ENCODE measurements around the gene SPTBN1.
A peak's percentile ranks its signal among the peaks of the same experiment; 100 is the strongest.

Gene SPTBN1

DNA sequence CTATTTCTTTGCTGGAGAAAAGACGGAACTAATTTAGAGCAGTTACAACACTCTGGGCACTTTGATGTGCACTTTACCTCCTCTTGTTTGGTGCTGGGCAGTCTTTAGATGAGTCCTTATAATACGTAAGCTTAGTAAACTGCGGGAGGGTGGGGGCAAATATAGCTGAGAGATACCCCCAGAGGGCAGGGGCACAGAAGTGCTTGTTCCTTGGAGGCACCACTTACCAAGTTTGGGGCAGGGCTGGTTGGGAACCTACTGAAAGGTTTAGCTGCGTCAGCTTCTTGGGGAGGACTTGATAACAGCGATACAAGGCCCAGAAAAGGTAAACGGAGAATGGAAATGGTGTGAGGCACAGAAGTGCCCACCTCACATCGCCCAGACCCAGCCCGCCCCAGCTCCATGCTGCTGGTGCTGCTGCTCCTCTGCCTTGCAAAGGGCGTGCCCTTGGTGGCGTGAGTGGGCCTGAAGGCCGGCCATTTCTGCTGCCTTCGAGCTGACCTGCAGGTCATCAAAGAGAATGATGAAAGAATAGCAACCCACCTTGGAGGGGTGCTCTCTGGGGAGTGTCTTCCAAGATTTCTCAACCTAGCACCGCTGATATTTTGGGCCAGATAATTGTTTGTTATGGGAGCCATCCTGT lies 139.2 kb downstream of the SPTBN1 start:
- Histone ChIP-seq H3K27me3 (ENCODE audit: insufficient read depth, low read length, poor library complexity) (no peaks in the 10 kb centered on the region), H3K79me2 (ENCODE audit: insufficient read depth, low read length) (peaks cover 78% of the 10 kb centered on the region), H4K20me1 (ENCODE audit: insufficient read depth, low read length) (peaks cover 17% of the 10 kb centered on the region; the same call in 1 of the 2 replicates), H3K9ac (ENCODE audit: low read depth, low read length) (no peak overlapping the region), H3K4me2 (ENCODE audit: insufficient read depth, low read length) (no peak overlapping the region), H3K27ac (ENCODE audit: low read length) (no peak overlapping the region), H3K36me3 (ENCODE audit: insufficient read depth, low read length) (peaks cover 20% of the 10 kb centered on the region), H2AFZ (ENCODE audit: low read depth, low read length) (no peak overlapping the region), H3K9me3 (ENCODE audit: insufficient read depth, low read length, severe bottlenecking) (no peaks in the 10 kb centered on the region), H3K4me3 (ENCODE audit: low read depth in 1 of 2, low read length in 2 of 2) (no peak overlapping the region), H3K4me1 (ENCODE audit: insufficient read depth, low read length) (peaks cover 16% of the 10 kb centered on the region)
- TF ChIP-seq EZH2 (IDR thresholded peaks at IDR 0.05; ENCODE audit: borderline replicate concordance, low read depth, low read length, severe bottlenecking), result no peak
- TF ChIP-seq, protein P1, sequence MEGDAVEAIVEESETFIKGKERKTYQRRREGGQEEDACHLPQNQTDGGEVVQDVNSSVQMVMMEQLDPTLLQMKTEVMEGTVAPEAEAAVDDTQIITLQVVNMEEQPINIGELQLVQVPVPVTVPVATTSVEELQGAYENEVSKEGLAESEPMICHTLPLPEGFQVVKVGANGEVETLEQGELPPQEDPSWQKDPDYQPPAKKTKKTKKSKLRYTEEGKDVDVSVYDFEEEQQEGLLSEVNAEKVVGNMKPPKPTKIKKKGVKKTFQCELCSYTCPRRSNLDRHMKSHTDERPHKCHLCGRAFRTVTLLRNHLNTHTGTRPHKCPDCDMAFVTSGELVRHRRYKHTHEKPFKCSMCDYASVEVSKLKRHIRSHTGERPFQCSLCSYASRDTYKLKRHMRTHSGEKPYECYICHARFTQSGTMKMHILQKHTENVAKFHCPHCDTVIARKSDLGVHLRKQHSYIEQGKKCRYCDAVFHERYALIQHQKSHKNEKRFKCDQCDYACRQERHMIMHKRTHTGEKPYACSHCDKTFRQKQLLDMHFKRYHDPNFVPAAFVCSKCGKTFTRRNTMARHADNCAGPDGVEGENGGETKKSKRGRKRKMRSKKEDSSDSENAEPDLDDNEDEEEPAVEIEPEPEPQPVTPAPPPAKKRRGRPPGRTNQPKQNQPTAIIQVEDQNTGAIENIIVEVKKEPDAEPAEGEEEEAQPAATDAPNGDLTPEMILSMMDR (IDR thresholded peaks at IDR 0.05; ENCODE audit: borderline replicate concordance, extremely low read depth, low read length, poor library complexity, severe bottlenecking), result no peak
- no peak for DNase-seq
- ATAC-seq (ENCODE audit: insufficient read depth, low read depth), result no peak

DNA sequence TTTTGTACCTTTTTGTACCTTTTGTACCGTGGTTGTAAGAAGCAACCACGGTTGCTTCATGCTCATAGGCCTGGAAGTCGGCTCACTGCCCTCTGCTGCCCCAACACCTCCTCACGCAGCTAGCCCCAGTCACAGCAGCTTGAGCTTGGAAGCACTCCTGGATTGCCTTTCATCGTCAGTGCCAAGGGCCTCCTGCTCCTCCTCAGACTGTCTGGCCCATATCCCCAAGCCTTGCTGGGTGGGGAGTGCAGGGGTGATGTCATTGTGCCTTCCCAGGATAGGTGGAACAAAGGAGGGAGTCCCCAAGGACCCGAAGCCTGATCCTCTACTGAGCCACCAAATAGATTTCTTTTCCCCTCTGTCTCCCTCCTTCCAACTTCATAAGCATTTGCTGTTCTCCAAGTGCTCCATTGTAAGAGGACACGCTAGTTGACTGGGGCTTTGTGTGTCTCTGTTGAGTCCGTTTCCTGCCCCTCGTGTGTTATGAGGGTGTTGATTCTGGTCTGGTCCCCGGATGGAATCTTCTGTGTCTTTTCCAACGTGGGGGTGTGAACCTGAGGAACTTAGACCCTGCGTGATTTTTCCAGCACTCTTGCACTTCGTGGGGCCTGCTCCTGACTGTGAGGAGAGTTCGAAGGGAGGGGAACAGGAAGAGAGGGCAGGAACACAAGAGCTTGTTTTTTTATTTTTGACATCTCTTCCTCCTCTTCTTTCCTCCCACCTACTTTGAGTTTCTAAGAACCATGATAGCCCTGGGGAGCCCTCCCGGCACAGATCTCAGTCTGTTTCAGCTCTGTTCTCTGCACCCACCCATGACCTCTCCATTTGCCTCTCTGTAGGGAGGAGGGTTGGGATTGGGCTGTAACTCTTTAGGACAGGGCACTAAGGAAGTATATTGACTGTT lies 140.1 kb downstream of the SPTBN1 start:
- H4K20me1 ChIP-seq (ENCODE audit: insufficient read depth, low read length), result peaks cover 17% of the 10 kb centered on the region; the same call in 1 of the 2 replicates
- H3K79me2 ChIP-seq (ENCODE audit: insufficient read depth, low read length), result peaks cover 78% of the 10 kb centered on the region
- H3K27ac ChIP-seq (ENCODE audit: low read length), result peak overlapping the region; percentile 57
- H3K9ac ChIP-seq (ENCODE audit: low read depth, low read length), result no peak overlapping the region
- no peaks in the 10 kb centered on the region for H3K27me3 ChIP-seq (ENCODE audit: insufficient read depth, low read length, poor library complexity)
- DNase-seq (peak; percentile 17), ATAC-seq (ENCODE audit: insufficient read depth, low read depth) (peak; percentile 63)
- peaks cover 20% of the 10 kb centered on the region for H3K36me3 ChIP-seq (ENCODE audit: insufficient read depth, low read length)
- H3K4me3 ChIP-seq (ENCODE audit: low read depth in 1 of 2, low read length in 2 of 2), result no peak overlapping the region
- H3K9me3 ChIP-seq (ENCODE audit: insufficient read depth, low read length, severe bottlenecking), result no peaks in the 10 kb centered on the region
- TF ChIP-seq EZH2 (IDR thresholded peaks at IDR 0.05; ENCODE audit: borderline replicate concordance, low read depth, low read length, severe bottlenecking), result no peak
- TF ChIP-seq, protein P1 (IDR thresholded peaks at IDR 0.05; ENCODE audit: borderline replicate concordance, extremely low read depth, low read length, poor library complexity, severe bottlenecking), result no peak
- 0 out of 2 replicates have a peak overlapping the region, but pooled peaks have one; percentile 10 for H2AFZ ChIP-seq (ENCODE audit: low read depth, low read length)
- peaks cover 16% of the 10 kb centered on the region for H3K4me1 ChIP-seq (ENCODE audit: insufficient read depth, low read length)
- no peak overlapping the region for H3K4me2 ChIP-seq (ENCODE audit: insufficient read depth, low read length)

DNA sequence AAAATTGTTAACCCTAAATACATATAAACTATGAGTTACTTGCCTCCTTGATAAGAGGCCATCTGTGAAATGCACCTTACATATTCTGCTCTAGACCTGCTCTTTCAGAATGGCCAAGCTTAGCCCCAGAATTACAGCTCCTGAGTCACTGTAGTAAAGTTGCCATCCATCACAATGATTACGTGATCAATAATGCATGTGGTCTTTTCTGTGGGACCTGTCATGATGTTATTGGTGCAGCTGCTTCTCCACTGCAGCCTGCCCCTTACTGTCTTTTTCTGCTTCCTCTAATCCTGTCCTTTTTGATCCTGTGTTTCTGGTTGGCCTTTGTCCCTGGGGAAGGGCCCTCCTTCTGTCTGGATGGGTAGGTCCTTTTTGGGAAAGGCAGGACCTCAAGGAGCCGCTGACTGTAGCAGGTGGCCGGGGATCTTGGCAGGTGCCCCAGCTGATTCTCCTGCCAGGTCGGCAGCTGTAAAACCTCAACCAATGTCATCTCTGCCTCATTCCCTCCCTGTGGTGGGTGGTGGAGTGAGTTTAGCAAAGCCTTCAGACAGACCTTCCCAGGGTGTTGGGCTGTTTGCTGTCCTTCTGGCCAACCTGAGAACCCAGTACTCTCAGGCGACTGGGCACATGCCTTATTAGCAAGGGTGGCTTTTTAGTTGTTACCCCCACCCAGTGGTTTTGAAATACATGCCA lies 141.2 kb downstream of the SPTBN1 start:
- Histone ChIP-seq H2AFZ (ENCODE audit: low read depth, low read length) (no peak overlapping the region), H3K27me3 (ENCODE audit: insufficient read depth, low read length, poor library complexity) (no peaks in the 10 kb centered on the region), H3K27ac (ENCODE audit: low read length) (no peak overlapping the region), H3K4me1 (ENCODE audit: insufficient read depth, low read length) (peaks cover 16% of the 10 kb centered on the region), H3K36me3 (ENCODE audit: insufficient read depth, low read length) (peaks cover 20% of the 10 kb centered on the region), H3K79me2 (ENCODE audit: insufficient read depth, low read length) (peaks cover 80% of the 10 kb centered on the region), H3K4me3 (ENCODE audit: low read depth in 1 of 2, low read length in 2 of 2) (no peak overlapping the region), H3K9me3 (ENCODE audit: insufficient read depth, low read length, severe bottlenecking) (no peaks in the 10 kb centered on the region), H4K20me1 (ENCODE audit: insufficient read depth, low read length) (peaks cover 17% of the 10 kb centered on the region; the same call in 1 of the 2 replicates), H3K9ac (ENCODE audit: low read depth, low read length) (no peak overlapping the region), H3K4me2 (ENCODE audit: insufficient read depth, low read length) (no peak overlapping the region)
- ATAC-seq (ENCODE audit: insufficient read depth, low read depth) (peak; percentile 53), DNase-seq (no peak)
- no peak for TF ChIP-seq EZH2 (IDR thresholded peaks at IDR 0.05; ENCODE audit: borderline replicate concordance, low read depth, low read length, severe bottlenecking)
- TF ChIP-seq, protein P1 (IDR thresholded peaks at IDR 0.05; ENCODE audit: borderline replicate concordance, extremely low read depth, low read length, poor library complexity, severe bottlenecking), result no peak

All from DND-41 (cell line).